Loucy (cell line): Measurements from ENCODE around the gene F2RL2.

Experiments
- H2AFZ ChIP-seq: fragments of 200-600 bp; sonication (generic); 2 replicates; pipeline ENCODE4 v1.6.0; 2016; ENCODE audit warnings: antibody characterized with exemption, mild to moderate bottlenecking, low read length, moderate library complexity
- H3F3A ChIP-seq: fragments of 200-600 bp; 2 replicates; pipeline ENCODE4 v1.6.0; 2016; ENCODE audit warnings: antibody characterized with exemption, low read depth, mild to moderate bottlenecking
- H3K27me3 ChIP-seq: fragments of 200-600 bp; sonication (generic); 2 replicates; pipeline ENCODE4 v1.6.1; 2014; ENCODE audit warnings: low read length, mild to moderate bottlenecking; ENCODE audit not compliant: insufficient read depth, poor library complexity, severe bottlenecking
- H3K36me3 ChIP-seq: fragments of 200-600 bp; sonication (generic); 2 replicates; pipeline ENCODE4 v1.6.1; 2016; ENCODE audit warnings: low read length; ENCODE audit not compliant: insufficient read depth
- H3K4me1 ChIP-seq: fragments of 200-600 bp; sonication (generic); 2 replicates; pipeline ENCODE4 v1.5.1; 2014; ENCODE audit warnings: low read length, mild to moderate bottlenecking; ENCODE audit not compliant: insufficient read depth, poor library complexity, severe bottlenecking
- H3K4me2 ChIP-seq: fragments of 200-600 bp; sonication (generic); 2 replicates; pipeline ENCODE4 v1.6.0; 2014; ENCODE audit warnings: antibody characterized with exemption, low read length, low read depth, mild to moderate bottlenecking; ENCODE audit not compliant: poor library complexity, severe bottlenecking
- H3K4me3 ChIP-seq: fragments of 200-600 bp; sonication (generic); 2 replicates; pipeline ENCODE4 v1.5.1; 2014; ENCODE audit warnings: low read length, mild to moderate bottlenecking, mixed read lengths; ENCODE audit not compliant: poor library complexity, severe bottlenecking
- H3K79me2 ChIP-seq: fragments of 200-600 bp; sonication (generic); 2 replicates; pipeline ENCODE4 v1.6.1; 2014; ENCODE audit warnings: low read length; ENCODE audit not compliant: insufficient read depth
- H3K9ac ChIP-seq: fragments of 200-600 bp; sonication (generic); 2 replicates; pipeline ENCODE4 v1.6.0; 2014; ENCODE audit warnings: mild to moderate bottlenecking, low read depth, low read length, moderate library complexity; ENCODE audit not compliant: poor library complexity, severe bottlenecking
- H3K9me2 ChIP-seq: fragments of 200-600 bp; sonication (generic); replicated peaks from 2 replicates; pipeline ENCODE4 v1.6.1; 2016; ENCODE audit warnings: low read depth, low read length, mixed read lengths
- H3K9me3 ChIP-seq: fragments of 200-600 bp; sonication (generic); 2 replicates; pipeline ENCODE4 v1.6.1; 2014; ENCODE audit warnings: mild to moderate bottlenecking, antibody characterized with exemption, low read length, low read depth; ENCODE audit not compliant: insufficient read depth
- H4K20me1 ChIP-seq: fragments of 200-600 bp; sonication (generic); 2 replicates; pipeline ENCODE4 v1.6.0; 2014; ENCODE audit warnings: antibody characterized with exemption, low read length, mild to moderate bottlenecking; ENCODE audit not compliant: insufficient read depth, poor library complexity, severe bottlenecking
- CTCF ChIP-seq: fragments of 200-600 bp; sonication (generic); conservative IDR thresholded peaks from 2 replicates; pipeline ENCODE4 v1.5.1; 2014; ENCODE audit warnings: mild to moderate bottlenecking, antibody characterized with exemption, low read length
- EZH2phosphoT487 ChIP-seq: fragments of 200-600 bp; IDR thresholded peaks from 2 replicates; pipeline ENCODE4 v1.6.1; 2018; ENCODE audit warnings: antibody characterized with exemption, mild to moderate bottlenecking, moderate library complexity, borderline replicate concordance

The F2RL2 gene

GRCh38 chr5:76571559-76571958, 51.6 kb downstream of the F2RL2 start:
- Histone ChIP-seq H3K27me3 (no peaks in the 10 kb centered on the region), H3K4me3 (no peak overlapping the region), H3K36me3 (peaks cover 16% of the 10 kb centered on the region), H2AFZ (no peak overlapping the region), H3K9me2 (no peaks in the 10 kb centered on the region), H3K4me2 (no peak overlapping the region), H3K9me3 (no peaks in the 10 kb centered on the region), H3K4me1 (peaks cover 6% of the 10 kb centered on the region), H3F3A (no peaks in the 10 kb centered on the region), H3K79me2 (no peaks in the 10 kb centered on the region), H3K9ac (no peak overlapping the region), H4K20me1 (no peaks in the 10 kb centered on the region)
- peak; percentile 52 for TF ChIP-seq CTCF
- TF ChIP-seq EZH2phosphoT487 = no peak

- Histone ChIP-seq H3K27me3 (no peaks in the 10 kb centered on the region), H2AFZ (no peak overlapping the region), H4K20me1 (no peaks in the 10 kb centered on the region), H3K36me3 (peaks cover 15% of the 10 kb centered on the region), H3K9me3 (no peaks in the 10 kb centered on the region), H3K4me2 (no peak overlapping the region), H3K9ac (no peak overlapping the region), H3K79me2 (no peaks in the 10 kb centered on the region), H3K4me1 (peaks cover 6% of the 10 kb centered on the region), H3K4me3 (no peak overlapping the region), H3F3A (no peaks in the 10 kb centered on the region), H3K9me2 (no peaks in the 10 kb centered on the region)
- no peak for TF ChIP-seq EZH2phosphoT487
- no peak for TF ChIP-seq CTCF
Measured at GRCh38 chr5:76570153-76570552, 53.0 kb downstream of the F2RL2 start.
